ENCODE data around the gene ABCC9.

Gene ABCC9

GRCh38 chr12:21877293-21877982 lies 63.8 kb downstream of the ABCC9 start:
- no peak for DNase-seq

GRCh38 chr12:21865846-21866245 lies 75.4 kb downstream of the ABCC9 start:
- no peak for DNase-seq

- DNase-seq = no peak
Measured at GRCh38 chr12:21860534-21860933, 80.7 kb downstream of the ABCC9 start.

GRCh38 chr12:21860128-21860527 lies 81.1 kb downstream of the ABCC9 start:
- no peak for DNase-seq

- no peak for DNase-seq
Measured at GRCh38 chr12:21852251-21852650, 89.0 kb downstream of the ABCC9 start.

GRCh38 chr12:21851151-21851550 lies 90.1 kb downstream of the ABCC9 start:
- no peak for DNase-seq

GRCh38 chr12:21850419-21850818 lies 90.8 kb downstream of the ABCC9 start:
- no peak for DNase-seq

GRCh38 chr12:21849878-21850277 lies 91.3 kb downstream of the ABCC9 start:
- no peak for DNase-seq

GRCh38 chr12:21848192-21848591 lies 93.0 kb downstream of the ABCC9 start:
- no peak for DNase-seq

GRCh38 chr12:21843795-21844194 lies 97.4 kb downstream of the ABCC9 start:
- DNase-seq = no peak

GRCh38 chr12:21839776-21840175 lies 101.5 kb downstream of the ABCC9 start:
- no peak for DNase-seq

GRCh38 chr12:21837847-21838246 lies 103.4 kb downstream of the ABCC9 start:
- DNase-seq = no peak

- DNase-seq = no peak
Measured at GRCh38 chr12:21831791-21832344, 109.4 kb downstream of the ABCC9 start.

- DNase-seq = no peak
Measured at GRCh38 chr12:21828779-21829178, 112.4 kb downstream of the ABCC9 start.

- DNase-seq = no peak
Measured at GRCh38 chr12:21828136-21828775, 113.0 kb downstream of the ABCC9 start.

- DNase-seq = no peak
Measured at GRCh38 chr12:21827083-21827482, 114.1 kb downstream of the ABCC9 start.

GRCh38 chr12:21826618-21826910 lies 114.7 kb downstream of the ABCC9 start:
- no peak for DNase-seq

GRCh38 chr12:21825886-21826617 lies 115.2 kb downstream of the ABCC9 start:
- DNase-seq = no peak

- no peak for DNase-seq
Measured at GRCh38 chr12:21823581-21823980, 117.6 kb downstream of the ABCC9 start.

GRCh38 chr12:21819678-21820077 lies 121.5 kb downstream of the ABCC9 start:
- DNase-seq = no peak

GRCh38 chr12:21819236-21819635 lies 122.0 kb downstream of the ABCC9 start:
- no peak for DNase-seq

- DNase-seq = no peak
Measured at GRCh38 chr12:21818627-21819026, 122.6 kb downstream of the ABCC9 start.

GRCh38 chr12:21815306-21816062 lies 125.7 kb downstream of the ABCC9 start:
- no peak for DNase-seq

All from activated CD4-positive, alpha-beta T cell treated with anti-CD3 and anti-CD28 coated beads, Interleukin-2, amount 50 U/mL, for 4 hours (primary cell).